Measurements from ENCODE around the gene TEAD1.

DNA sequence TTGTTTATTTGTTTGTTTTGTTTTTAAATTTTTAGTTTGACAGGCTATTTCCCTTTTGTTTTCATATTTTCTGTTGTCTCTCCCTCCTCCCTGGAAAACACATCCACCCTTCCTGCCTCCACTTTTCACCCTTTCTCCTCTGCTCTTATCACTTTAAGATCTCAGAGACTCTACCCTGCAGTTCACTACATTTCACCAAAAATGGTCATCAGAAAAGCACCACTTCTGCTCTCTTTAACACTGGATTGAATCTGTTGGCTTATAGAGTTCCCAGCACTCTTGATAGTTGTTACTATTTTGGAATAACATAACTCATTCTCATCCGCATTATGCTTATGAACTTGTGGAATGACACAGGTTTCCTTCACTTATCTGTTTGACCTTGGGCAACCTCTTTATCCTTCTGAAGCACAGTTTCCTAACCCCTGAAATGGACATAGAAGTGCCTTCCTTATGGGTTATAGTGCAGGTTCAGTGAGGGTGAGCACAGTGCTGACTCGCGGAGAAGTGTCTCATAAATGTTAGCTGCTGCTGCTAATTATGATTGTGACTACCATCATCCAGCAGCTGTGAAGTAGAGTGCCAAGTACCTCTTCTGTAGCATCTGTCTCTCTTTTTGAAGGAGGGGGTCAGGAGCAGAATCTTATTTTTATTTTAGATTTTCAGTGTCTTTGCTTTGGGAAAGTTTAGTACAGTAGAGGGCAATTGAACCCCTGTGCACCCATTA lies 15.0 kb downstream of the TEAD1 start:
- TF ChIP-seq, protein P1, sequence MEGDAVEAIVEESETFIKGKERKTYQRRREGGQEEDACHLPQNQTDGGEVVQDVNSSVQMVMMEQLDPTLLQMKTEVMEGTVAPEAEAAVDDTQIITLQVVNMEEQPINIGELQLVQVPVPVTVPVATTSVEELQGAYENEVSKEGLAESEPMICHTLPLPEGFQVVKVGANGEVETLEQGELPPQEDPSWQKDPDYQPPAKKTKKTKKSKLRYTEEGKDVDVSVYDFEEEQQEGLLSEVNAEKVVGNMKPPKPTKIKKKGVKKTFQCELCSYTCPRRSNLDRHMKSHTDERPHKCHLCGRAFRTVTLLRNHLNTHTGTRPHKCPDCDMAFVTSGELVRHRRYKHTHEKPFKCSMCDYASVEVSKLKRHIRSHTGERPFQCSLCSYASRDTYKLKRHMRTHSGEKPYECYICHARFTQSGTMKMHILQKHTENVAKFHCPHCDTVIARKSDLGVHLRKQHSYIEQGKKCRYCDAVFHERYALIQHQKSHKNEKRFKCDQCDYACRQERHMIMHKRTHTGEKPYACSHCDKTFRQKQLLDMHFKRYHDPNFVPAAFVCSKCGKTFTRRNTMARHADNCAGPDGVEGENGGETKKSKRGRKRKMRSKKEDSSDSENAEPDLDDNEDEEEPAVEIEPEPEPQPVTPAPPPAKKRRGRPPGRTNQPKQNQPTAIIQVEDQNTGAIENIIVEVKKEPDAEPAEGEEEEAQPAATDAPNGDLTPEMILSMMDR (IDR thresholded peaks at IDR 0.05) = no peak
- no peak for TF ChIP-seq TCF7L2 (IDR thresholded peaks at IDR 0.05; ENCODE audit: low read depth, low read length)
